ENCODE measurements around the gene CYP17A1.

GRCh38 chr10:102800611-102801335 is 36.4 kb downstream of the CYP17A1 start:
- no peak for TF ChIP-seq GATA2 (IDR thresholded peaks at IDR 0.05; ENCODE audit: low read depth, low read length)
- TF ChIP-seq GATA3 (IDR thresholded peaks at IDR 0.05; ENCODE audit: low read depth, low read length), result no peak
